ENCODE measurements around the gene XRN1. TPM values are rescaled to one million over a fixed set of nuclear protein-coding genes. Genes with fewer than 3 reads are reported as not detected.

The XRN1 gene
- total and polyA plus RNA-seq, 2 of the 8 experiments (the other 6 are each of a cell fraction or from before 2014, with no cell fraction given) = 1.9 to 17.2 TPM

DNA sequence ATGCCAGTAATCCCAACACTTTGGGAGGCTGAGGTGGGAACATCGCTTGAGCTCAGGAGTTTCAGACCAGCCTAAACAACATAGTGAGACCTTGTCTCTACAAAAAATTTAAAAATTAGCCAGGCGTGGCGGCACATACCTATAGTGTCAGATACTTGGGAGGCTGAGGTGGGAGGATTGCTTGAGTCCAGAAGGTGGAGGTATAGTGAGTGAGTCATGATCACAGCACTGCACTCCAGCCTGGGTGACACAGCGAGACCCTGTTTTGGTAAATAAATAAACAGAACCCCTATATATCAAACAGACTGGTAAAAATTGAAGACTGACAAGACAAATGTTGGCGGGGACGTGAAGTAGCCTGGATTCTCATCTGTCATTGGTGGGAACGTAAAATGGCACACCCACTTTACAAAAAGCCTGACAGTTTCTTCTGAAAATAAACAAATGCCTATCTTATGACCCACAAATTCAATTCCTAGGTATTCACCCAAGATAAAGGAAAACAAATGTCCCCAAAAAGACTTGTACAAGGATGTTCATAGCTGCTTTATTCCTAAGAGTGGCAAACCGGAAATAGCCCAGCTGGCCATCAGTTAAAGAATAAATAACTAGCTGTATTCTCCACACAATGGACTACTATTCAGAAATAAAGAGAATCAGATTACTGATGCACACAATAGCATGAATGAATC is 175.5 kb downstream of the XRN1 start (continued):
- TF ChIP-seq, protein P1, sequence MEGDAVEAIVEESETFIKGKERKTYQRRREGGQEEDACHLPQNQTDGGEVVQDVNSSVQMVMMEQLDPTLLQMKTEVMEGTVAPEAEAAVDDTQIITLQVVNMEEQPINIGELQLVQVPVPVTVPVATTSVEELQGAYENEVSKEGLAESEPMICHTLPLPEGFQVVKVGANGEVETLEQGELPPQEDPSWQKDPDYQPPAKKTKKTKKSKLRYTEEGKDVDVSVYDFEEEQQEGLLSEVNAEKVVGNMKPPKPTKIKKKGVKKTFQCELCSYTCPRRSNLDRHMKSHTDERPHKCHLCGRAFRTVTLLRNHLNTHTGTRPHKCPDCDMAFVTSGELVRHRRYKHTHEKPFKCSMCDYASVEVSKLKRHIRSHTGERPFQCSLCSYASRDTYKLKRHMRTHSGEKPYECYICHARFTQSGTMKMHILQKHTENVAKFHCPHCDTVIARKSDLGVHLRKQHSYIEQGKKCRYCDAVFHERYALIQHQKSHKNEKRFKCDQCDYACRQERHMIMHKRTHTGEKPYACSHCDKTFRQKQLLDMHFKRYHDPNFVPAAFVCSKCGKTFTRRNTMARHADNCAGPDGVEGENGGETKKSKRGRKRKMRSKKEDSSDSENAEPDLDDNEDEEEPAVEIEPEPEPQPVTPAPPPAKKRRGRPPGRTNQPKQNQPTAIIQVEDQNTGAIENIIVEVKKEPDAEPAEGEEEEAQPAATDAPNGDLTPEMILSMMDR (IDR thresholded peaks at IDR 0.05; ENCODE audit: control extremely low read depth in 1 of 3, insufficient read depth in 1 of 3, low read depth in 1 of 3, low read length in 3 of 3) = no peak
- TF ChIP-seq BRCA1 (IDR thresholded peaks at IDR 0.05; ENCODE audit: low read depth, low read length) (no peak), KDM4A (IDR thresholded peaks at IDR 0.05; ENCODE audit: low read depth, low read length, severe bottlenecking) (no peak), CREB1 (IDR thresholded peaks at IDR 0.05) (no peak), CHD1 (IDR thresholded peaks at IDR 0.05; ENCODE audit: low read depth, low read length) (no peak)
